ENCODE measurements around the gene LRRC31. TPM values are rescaled to one million over a fixed set of nuclear protein-coding genes. Genes with fewer than 3 reads are reported as not detected.
A peak's percentile ranks its signal among the peaks of the same experiment; 100 is the strongest.

LRRC31 gene
- total RNA-seq, 1 donor from 2014 or later: not detected

GRCh38 chr3:169864270-169864669 is 5.5 kb downstream of the LRRC31 start:
- no peak for DNase-seq (ENCODE audit: low read depth)

- DNase-seq (ENCODE audit: low read depth): peak; percentile 72
These were observed 6.3 kb downstream of the LRRC31 start for GRCh38 chr3:169863458-169863899.

- DNase-seq (ENCODE audit: low read depth): no peak
These were observed 7.9 kb downstream of the LRRC31 start for GRCh38 chr3:169861871-169862270.

DNA sequence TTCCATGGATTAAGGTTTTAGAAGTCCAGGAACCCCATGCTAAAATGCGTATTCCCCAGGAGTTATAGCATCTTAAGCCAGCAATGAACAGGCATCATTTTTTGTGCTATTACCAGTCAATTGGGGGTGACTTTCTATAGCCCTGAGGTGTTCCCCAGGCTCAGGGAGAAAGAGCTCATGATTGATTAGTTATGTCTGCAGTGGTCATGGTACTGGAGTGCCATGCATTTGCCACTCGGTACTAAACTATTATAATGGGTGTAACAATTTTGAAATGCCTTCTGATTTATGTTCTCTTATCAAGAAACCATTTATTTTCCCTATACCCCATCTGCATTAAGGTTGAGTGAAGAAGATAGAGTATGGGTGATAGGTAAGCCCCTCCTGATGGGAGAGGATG is 11.9 kb downstream of the LRRC31 start:
- no peak for DNase-seq (ENCODE audit: low read depth)

GRCh38 chr3:169855514-169855913 is 14.2 kb downstream of the LRRC31 start:
- DNase-seq (ENCODE audit: low read depth): no peak

DNA sequence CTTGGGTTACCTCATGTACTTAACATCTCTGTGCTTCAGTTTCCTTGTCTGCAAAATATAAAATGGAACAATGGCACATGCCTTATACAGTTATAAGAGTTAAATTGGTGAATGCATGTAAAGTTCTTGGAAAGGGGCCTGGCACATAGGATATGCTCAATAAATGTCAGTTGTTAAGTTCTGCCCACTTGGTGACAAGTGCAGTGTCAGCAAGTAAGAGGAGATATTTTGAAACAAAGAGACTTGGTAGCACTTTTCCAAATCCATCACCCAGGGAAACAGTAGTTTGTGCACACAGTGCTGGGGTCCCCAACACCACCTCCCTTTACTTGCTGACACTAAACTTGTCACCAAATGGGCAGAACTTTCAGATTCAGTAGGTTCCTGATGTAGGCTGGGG is 19.1 kb downstream of the LRRC31 start:
- no peak for DNase-seq (ENCODE audit: low read depth)

DNA sequence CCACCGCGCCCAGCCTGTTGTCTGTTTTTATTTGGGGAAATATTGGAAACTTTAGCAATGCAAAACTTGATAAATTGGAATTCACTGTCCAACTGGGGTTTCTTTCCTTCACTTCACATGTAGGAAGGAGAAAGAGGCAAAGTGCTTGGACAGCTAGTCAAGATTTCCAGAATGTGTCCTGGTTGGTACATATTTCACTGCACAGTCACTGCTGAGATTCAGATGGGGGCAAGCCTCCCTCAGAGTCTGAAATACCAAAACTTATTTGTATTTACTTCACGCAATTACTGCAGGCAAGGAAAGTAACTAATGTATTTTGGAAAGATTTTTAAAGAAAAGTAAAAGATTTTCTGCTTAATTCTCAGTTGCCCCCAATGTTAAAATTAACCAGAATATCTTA is 21.0 kb downstream of the LRRC31 start:
- DNase-seq (ENCODE audit: low read depth): no peak

GRCh38 chr3:169847896-169848295 is 21.8 kb downstream of the LRRC31 start:
- DNase-seq (ENCODE audit: low read depth): peak; percentile 73

- peak; percentile 19 for DNase-seq (ENCODE audit: low read depth)
These were observed 23.1 kb downstream of the LRRC31 start for GRCh38 chr3:169846458-169847193.

- no peak for DNase-seq (ENCODE audit: low read depth)
These were observed 26.8 kb downstream of the LRRC31 start for GRCh38 chr3:169842960-169843359.

GRCh38 chr3:169841171-169841570 is 28.6 kb downstream of the LRRC31 start:
- peak; percentile 18 for DNase-seq (ENCODE audit: low read depth)

DNA sequence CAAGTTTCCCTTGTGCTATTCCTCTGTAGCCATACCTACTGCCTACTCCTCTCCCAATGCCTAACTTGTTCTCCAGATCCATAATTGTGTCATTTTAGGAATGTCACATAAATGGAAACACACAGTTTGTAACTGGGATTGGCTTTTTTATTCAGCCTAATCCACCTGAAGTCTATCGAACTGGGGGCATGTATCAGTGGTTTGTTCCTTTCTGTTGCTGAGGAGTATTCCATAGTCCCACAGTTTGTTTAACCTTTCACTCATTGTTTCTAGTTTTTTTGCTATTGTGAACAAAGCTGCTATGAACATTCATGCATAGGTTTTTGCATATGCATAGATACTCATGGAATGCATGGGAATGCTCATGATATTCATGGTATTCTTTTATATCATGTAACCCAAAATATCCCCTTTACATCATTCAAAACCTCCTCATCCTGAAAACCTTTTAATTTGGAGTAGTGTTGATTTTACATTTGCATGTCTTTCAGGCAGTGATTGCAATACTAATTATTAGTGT is 31.2 kb downstream of the LRRC31 start:
- DNase-seq (ENCODE audit: low read depth): no peak

- no peak for DNase-seq (ENCODE audit: low read depth)
These were observed 32.8 kb downstream of the LRRC31 start for GRCh38 chr3:169836942-169837275.

- no peak for DNase-seq (ENCODE audit: low read depth)
These were observed 33.4 kb downstream of the LRRC31 start for GRCh38 chr3:169836078-169836941.

GRCh38 chr3:169835533-169835932 is 34.2 kb downstream of the LRRC31 start:
- no peak for DNase-seq (ENCODE audit: low read depth)

DNA sequence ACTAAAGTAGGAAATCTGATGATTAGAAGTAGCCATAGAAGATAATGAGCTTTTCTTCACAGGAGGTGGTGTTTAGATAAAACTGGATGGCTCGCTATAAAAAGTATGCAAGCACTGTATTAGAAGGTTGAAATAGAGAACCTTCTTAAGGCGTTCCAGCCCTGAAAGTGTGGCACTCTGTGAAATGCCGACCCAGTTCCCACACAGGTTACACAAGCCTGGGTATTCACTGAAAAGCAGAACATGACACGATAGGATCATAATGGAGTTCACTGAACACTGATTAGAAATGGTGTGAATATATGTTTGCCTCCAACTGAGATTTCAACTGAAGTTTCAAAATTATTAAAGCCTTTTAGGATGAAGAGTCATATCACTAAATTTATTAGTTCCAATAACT is 42.0 kb downstream of the LRRC31 start:
- DNase-seq (ENCODE audit: low read depth): no peak

- no peak for DNase-seq (ENCODE audit: low read depth)
These were observed 44.4 kb downstream of the LRRC31 start for GRCh38 chr3:169825316-169825715.

- DNase-seq (ENCODE audit: low read depth): no peak
These were observed 46.8 kb downstream of the LRRC31 start for GRCh38 chr3:169822983-169823382.

- no peak for DNase-seq (ENCODE audit: low read depth)
These were observed 47.2 kb downstream of the LRRC31 start for GRCh38 chr3:169822540-169822939.

DNA sequence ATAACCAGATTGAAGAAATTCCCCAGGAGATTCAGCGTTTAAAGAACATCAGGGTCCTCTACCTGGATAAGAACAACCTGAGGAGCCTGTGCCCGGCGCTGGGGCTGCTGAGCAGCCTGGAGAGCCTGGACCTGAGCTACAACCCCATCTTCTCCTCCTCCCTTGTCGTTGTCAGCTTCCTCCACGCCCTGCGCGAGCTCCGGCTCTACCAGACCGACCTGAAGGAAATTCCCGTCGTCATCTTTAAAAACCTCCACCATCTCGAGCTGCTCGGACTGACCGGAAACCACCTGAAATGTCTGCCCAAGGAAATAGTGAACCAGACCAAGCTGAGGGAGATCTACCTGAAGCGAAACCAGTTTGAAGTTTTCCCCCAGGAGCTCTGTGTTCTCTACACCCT is 47.6 kb downstream of the LRRC31 start:
- DNase-seq (ENCODE audit: low read depth): no peak

- DNase-seq (ENCODE audit: low read depth): no peak
These were observed 51.4 kb downstream of the LRRC31 start for GRCh38 chr3:169818316-169818715.

- DNase-seq (ENCODE audit: low read depth): no peak
These were observed 54.1 kb downstream of the LRRC31 start for GRCh38 chr3:169815590-169816150.
